ENCODE measurements around the gene ZNF232.
"Not testable (repeated sequence)": the region's sequence is repeated elsewhere in the genome, so short reads cannot be mapped to it uniquely, and the experiment has no call there.

Gene ZNF232

GRCh38 chr17:5133961-5134360 is 22.3 kb upstream of the ZNF232 start:
- H3K36me3 ChIP-seq (replicated peaks); H3K27me3 ChIP-seq (ENCODE audit: low read depth); in situ Hi-C loops (cut with MboI; ENCODE audit: low sequenced_read_pairs); H3K9me3 ChIP-seq; H3K4me3 ChIP-seq; H3K4me1 ChIP-seq: not testable (repeated sequence)
- DNase-seq (ENCODE audit: low spot score in 2 of 2), result peak in 1 of 2 experiments; percentile 5

GRCh38 chr17:5133311-5133710 is 21.6 kb upstream of the ZNF232 start:
- no peaks in the 10 kb centered on the region for H3K36me3 ChIP-seq (replicated peaks)
- no peaks in the 10 kb centered on the region for H3K9me3 ChIP-seq
- in situ Hi-C loops (cut with MboI; ENCODE audit: low sequenced_read_pairs), result no loop called here
- no peak overlapping the region for H3K4me3 ChIP-seq
- no peaks in the 10 kb centered on the region for H3K4me1 ChIP-seq
- no peaks in the 10 kb centered on the region for H3K27me3 ChIP-seq (ENCODE audit: low read depth)
- no peak for DNase-seq (ENCODE audit: low spot score in 2 of 2)

- H3K9me3 ChIP-seq; H3K27me3 ChIP-seq (ENCODE audit: low read depth); H3K4me3 ChIP-seq; H3K4me1 ChIP-seq; H3K36me3 ChIP-seq (replicated peaks); in situ Hi-C loops (cut with MboI; ENCODE audit: low sequenced_read_pairs); DNase-seq (ENCODE audit: low spot score in 2 of 2): not testable (repeated sequence)
These were observed 21.0 kb upstream of the ZNF232 start for GRCh38 chr17:5132503-5133225.

GRCh38 chr17:5131799-5132502 is 20.3 kb upstream of the ZNF232 start:
- H3K36me3 ChIP-seq (replicated peaks); H3K4me1 ChIP-seq; DNase-seq (ENCODE audit: low spot score in 2 of 2); in situ Hi-C loops (cut with MboI; ENCODE audit: low sequenced_read_pairs); H3K4me3 ChIP-seq; H3K27me3 ChIP-seq (ENCODE audit: low read depth); H3K9me3 ChIP-seq: not testable (repeated sequence)

- in situ Hi-C loops (cut with MboI; ENCODE audit: low sequenced_read_pairs), result no loop called here
- no peak overlapping the region for H3K4me3 ChIP-seq
- no peaks in the 10 kb centered on the region for H3K27me3 ChIP-seq (ENCODE audit: low read depth)
- no peaks in the 10 kb centered on the region for H3K9me3 ChIP-seq
- no peak for DNase-seq (ENCODE audit: low spot score in 2 of 2)
- H3K36me3 ChIP-seq (replicated peaks), result no peaks in the 10 kb centered on the region
- H3K4me1 ChIP-seq, result no peaks in the 10 kb centered on the region
These were observed 19.6 kb upstream of the ZNF232 start for GRCh38 chr17:5131146-5131715.

- in situ Hi-C loops (cut with MboI; ENCODE audit: low sequenced_read_pairs); DNase-seq (ENCODE audit: low spot score in 2 of 2); H3K4me3 ChIP-seq; H3K36me3 ChIP-seq (replicated peaks); H3K9me3 ChIP-seq; H3K27me3 ChIP-seq (ENCODE audit: low read depth); H3K4me1 ChIP-seq: not testable (repeated sequence)
These were observed 19.0 kb upstream of the ZNF232 start for GRCh38 chr17:5130687-5131086.

- H3K4me3 ChIP-seq; DNase-seq (ENCODE audit: low spot score in 2 of 2); H3K4me1 ChIP-seq; H3K9me3 ChIP-seq; H3K36me3 ChIP-seq (replicated peaks); H3K27me3 ChIP-seq (ENCODE audit: low read depth); in situ Hi-C loops (cut with MboI; ENCODE audit: low sequenced_read_pairs): not testable (repeated sequence)
These were observed 18.6 kb upstream of the ZNF232 start for GRCh38 chr17:5130261-5130660.

GRCh38 chr17:5129770-5130169 is 18.1 kb upstream of the ZNF232 start:
- in situ Hi-C loops (cut with MboI; ENCODE audit: low sequenced_read_pairs); H3K9me3 ChIP-seq; H3K36me3 ChIP-seq (replicated peaks); H3K27me3 ChIP-seq (ENCODE audit: low read depth); DNase-seq (ENCODE audit: low spot score in 2 of 2); H3K4me1 ChIP-seq; H3K4me3 ChIP-seq: not testable (repeated sequence)

GRCh38 chr17:5128905-5129535 is 17.3 kb upstream of the ZNF232 start:
- Histone ChIP-seq H3K36me3 (replicated peaks) (no peaks in the 10 kb centered on the region), H3K4me3 (no peak overlapping the region), H3K9me3 (no peaks in the 10 kb centered on the region), H3K27me3 (ENCODE audit: low read depth) (no peaks in the 10 kb centered on the region), H3K4me1 (no peaks in the 10 kb centered on the region)
- DNase-seq (ENCODE audit: low spot score in 2 of 2), result no peak
- in situ Hi-C loops (cut with MboI; ENCODE audit: low sequenced_read_pairs), result no loop called here

GRCh38 chr17:5128387-5128786 is 16.7 kb upstream of the ZNF232 start:
- in situ Hi-C loops (cut with MboI; ENCODE audit: low sequenced_read_pairs); H3K4me1 ChIP-seq; DNase-seq (ENCODE audit: low spot score in 2 of 2); H3K4me3 ChIP-seq; H3K9me3 ChIP-seq; H3K36me3 ChIP-seq (replicated peaks); H3K27me3 ChIP-seq (ENCODE audit: low read depth): not testable (repeated sequence)

GRCh38 chr17:5127910-5128309 is 16.2 kb upstream of the ZNF232 start:
- DNase-seq (ENCODE audit: low spot score in 2 of 2), result no peak
- Histone ChIP-seq H3K4me1 (no peaks in the 10 kb centered on the region), H3K36me3 (replicated peaks) (no peaks in the 10 kb centered on the region), H3K27me3 (ENCODE audit: low read depth) (no peaks in the 10 kb centered on the region), H3K4me3 (no peak overlapping the region), H3K9me3 (no peaks in the 10 kb centered on the region)
- in situ Hi-C loops (cut with MboI; ENCODE audit: low sequenced_read_pairs), result no loop called here

GRCh38 chr17:5126719-5127488 is 15.2 kb upstream of the ZNF232 start:
- Histone ChIP-seq H3K27me3 (ENCODE audit: low read depth) (no peaks in the 10 kb centered on the region), H3K4me1 (no peaks in the 10 kb centered on the region), H3K4me3 (no peak overlapping the region), H3K36me3 (replicated peaks) (no peaks in the 10 kb centered on the region), H3K9me3 (no peaks in the 10 kb centered on the region)
- in situ Hi-C loops (cut with MboI; ENCODE audit: low sequenced_read_pairs), result no loop called here
- peak in 1 of 2 experiments; percentile 5 for DNase-seq (ENCODE audit: low spot score in 2 of 2)

- H3K9me3 ChIP-seq; H3K27me3 ChIP-seq (ENCODE audit: low read depth); H3K4me3 ChIP-seq; H3K36me3 ChIP-seq (replicated peaks); in situ Hi-C loops (cut with MboI; ENCODE audit: low sequenced_read_pairs); DNase-seq (ENCODE audit: low spot score in 2 of 2); H3K4me1 ChIP-seq: not testable (repeated sequence)
These were observed 13.2 kb upstream of the ZNF232 start for GRCh38 chr17:5124896-5125295.

Data from HAP-1 (cell line).